ENCODE data around the gene MACROH2A2.
A peak's percentile ranks its signal among the peaks of the same experiment; 100 is the strongest.

MACROH2A2 gene

DNA sequence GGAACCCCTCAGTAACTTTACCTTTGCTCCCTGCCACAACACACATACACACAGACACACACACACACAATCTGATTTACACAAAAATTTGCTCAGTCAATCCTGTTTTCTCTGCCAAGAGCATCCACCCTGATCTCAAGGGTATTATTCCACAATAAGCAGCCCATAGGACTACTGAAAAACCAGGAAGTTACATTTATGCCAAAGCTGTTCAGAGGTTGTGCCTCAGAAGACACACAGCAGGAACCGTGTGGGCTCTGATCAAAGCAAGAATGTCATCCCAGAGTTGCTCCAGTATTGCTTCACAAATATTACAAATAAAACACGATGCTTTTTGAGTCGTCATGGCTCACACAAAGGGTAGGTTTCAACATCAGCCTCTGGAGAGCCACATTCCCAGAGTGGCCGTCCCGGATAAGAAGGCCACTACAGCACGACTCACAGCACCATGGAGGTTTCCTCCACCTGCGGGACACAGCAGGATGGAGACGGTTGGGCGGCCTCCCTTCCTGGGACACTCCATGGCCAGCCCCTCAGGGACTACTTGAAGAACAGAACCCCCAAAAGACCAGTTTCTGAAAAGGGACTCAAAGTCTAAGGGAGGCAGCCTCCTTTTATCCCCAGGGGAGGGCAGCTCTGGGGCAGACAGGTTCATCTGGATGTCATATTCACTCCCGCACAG lies 78.4 kb downstream of the MACROH2A2 start:
- DNase-seq (ENCODE audit: low spot score) = no peak

DNA sequence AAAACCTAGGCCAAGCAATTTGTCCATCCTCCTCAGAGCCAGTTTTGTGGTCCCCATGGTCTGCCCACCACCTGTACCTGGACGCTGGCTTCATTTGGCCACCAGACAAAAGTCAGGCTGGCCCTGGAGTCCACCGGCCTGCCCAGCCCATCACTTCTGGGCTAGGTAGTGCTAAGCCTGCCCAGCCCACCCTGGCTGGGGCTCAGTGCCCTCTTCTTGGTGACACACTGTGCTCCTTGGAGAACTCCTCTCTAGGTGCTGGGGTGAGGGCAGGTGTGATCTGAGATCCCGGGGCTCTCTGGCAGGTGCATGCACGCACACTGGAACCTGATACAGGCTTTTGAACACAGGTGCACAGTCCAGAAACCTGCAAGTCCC lies 78.9 kb downstream of the MACROH2A2 start:
- no peak for DNase-seq (ENCODE audit: low spot score)

DNA sequence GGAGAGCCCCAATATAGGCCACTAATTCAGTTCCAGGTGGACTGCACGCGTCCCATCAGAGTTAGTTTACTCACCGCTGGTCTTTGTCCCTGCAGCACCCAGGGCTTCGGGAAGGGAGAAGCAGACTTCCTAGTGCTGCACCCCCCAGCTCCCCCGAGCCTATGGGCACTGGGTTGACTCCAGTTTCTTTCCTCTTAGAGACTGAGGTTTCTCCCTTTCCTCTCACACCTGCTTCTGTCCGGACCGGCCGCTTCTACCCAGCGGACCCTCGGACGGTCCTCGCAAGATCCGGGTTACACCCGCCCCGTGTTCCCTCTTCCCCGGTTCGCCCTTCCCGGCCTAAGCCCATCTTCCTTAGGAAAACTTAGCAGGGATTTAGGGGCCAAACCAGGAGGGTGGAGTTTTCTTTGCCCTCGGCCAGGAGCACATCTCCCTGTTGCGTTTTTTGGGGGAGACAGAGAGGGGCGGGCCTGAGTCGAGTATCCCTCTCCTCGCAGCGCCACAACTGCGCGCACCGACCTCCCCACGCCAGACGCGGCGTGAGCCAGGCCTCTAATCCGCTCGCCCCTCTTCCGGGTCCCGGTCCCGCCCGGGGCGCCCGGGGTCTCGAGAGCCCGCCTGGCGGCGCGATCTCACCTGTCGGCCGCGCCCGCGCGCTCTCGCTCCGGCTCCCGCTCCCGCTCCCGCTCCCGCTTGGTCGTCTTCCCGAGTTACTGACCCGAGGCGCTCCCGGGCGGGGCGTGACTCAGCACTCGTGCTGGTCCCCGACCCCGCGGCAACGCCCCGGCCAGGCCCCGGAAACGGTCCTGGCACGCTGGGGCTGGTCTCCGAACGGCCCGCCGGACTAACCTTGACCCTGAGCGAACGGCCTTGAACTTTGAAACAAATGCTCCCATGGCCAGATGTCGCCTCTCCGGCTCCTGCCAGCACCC lies 79.7 kb downstream of the MACROH2A2 start, which contains the start of gene AIFM2:
AIFM2 (minus strand) TSS at position 728 of the 932 bp plus-strand sequence. CDS start 8,741 bp downstream, outside the sequence.
- DNase-seq (ENCODE audit: low spot score) = peak; percentile 65

DNA sequence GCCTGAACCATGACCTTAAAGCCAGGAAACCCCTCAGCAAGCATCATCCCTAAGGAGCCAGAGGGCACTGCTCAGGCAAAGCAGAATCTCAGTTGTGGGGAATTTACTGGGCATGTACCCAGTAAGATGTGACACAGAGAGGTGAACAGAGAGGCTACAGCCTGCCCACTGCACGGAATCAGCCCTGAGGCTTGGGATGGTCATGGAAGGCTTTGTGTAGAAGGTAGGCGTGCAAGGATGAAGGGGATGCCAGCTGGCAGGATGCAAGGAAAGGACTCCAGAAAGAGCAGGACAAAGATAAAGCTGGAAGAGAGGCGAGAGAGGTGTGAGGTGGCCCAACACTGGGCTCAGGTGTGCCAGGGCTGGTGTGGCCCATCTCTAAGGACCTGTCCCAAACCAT lies 82.4 kb downstream of the MACROH2A2 start:
- DNase-seq (ENCODE audit: low spot score) = no peak

DNA sequence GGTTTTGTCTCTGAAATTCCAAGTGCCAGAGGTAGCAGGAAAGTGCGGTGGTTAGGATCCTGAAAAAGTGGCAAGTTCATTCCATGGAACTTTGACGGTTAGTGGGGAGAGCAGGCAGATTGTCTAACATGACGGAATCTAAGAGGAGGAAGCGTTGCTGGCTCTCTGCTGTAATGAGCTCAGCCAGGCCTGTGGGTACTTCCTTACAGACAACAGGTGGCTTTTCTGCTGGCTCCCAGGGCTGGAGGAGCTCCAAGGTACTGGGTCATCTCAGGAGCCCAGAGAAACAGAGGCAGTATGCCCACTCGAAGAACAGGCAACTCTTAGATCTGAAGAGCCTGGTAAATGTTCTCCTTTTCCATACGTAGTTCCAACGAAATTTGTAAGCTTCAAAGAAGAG lies 83.0 kb downstream of the MACROH2A2 start:
- DNase-seq (ENCODE audit: low spot score) = no peak

DNA sequence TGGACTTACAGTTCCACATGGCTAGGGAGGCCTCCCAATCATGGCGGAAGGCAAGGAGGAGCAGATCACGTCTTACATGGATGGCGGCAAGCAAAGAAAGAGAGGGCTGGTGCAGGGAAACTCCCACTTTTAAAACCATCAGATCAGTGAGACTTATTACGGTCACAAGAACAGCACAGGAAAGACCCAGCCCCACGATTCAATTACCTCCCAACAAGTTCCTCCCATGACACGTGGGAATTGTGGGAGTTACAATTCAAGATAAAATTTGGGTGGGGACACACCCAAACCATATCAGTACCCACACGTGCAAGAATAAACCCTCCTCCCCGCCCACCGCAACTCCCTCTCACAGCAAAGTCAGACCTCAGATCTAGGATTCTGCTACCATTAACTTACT lies 84.5 kb downstream of the MACROH2A2 start:
- DNase-seq (ENCODE audit: low spot score) = peak; percentile 54

DNA sequence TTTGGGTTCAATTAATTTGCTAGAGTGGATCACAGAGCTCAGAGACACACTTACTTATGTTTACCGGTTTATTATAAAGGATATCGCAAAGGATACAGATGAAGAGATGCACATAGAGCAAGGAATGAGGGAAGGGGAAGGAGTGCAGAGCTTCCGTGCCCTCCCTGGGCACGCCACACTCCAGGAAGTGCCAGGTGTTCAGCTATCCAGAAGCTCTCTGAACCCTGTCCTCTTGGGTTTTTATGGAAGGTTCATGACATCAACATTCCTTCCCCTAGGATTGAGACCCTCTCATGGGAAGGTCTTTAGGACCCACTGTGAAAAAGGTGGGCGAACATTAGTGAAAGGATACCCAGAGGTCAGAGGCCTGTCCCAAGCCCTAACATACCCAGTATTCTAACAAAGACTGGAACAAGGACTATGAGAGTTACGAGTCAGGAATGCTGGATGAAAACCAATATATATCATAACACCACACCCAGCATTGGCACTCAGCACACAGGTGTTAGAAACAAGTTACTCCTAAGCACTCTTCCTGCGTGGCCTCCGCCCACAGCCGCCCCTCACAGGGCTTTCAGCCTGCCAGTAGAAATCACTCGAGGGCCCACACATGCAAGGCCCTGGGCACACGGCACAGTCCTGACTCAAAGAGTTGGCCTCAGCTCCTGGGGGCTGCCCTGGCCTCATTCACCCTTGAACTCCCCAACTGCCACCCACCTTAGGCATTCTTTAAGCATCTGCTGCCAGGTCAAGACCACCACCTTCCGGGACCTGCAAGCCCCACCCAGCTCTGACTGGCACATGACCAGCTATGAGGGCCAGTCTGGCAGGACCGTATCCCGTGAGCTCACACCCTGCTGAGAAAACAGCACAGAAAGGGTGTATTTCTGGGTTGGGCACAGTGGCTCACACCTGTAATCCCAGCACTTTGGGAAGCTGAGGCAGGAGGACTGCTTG lies 85.6 kb downstream of the MACROH2A2 start:
- no peak for DNase-seq (ENCODE audit: low spot score)

DNA sequence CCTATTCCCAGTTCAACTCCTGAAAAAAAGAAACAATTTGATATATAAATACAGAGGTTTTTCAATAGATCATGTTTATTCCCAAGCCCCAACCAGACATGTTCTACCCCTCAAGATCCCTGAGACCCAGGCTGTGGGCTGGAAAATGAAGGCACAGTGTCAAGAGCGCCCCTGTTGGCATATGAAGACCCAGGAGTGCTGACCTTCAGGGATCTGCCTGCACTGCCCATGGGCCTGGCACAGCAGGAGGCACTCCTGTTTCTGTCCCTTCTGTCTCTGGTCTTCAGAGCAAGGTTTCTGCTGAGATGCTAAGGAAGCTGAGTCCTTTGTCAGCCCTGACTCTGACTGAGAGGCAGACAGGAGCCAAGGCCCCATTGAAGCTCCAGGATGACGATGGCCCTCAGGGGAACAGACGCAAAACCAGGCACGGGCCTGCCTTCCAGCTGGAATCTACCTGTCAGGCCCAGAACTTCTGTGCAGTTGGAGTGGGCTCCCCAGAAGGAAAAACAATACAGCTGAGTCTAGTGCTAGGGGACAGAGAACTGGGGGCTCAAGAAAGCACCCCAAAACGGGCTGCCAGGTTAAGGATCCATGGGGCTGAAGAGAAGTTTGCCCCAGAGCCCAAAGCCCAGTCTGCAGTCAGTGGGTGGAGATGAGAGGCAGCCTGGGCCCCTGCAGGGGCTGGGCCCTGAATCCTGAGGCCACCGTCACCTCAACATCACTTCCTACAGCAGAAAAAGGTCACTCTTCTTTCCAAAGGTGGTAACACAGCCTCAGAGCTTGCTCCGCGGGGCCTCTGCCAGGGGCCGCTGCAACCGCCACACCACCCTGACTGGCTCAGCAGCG lies 86.7 kb downstream of the MACROH2A2 start:
- no peak for DNase-seq (ENCODE audit: low spot score)

DNA sequence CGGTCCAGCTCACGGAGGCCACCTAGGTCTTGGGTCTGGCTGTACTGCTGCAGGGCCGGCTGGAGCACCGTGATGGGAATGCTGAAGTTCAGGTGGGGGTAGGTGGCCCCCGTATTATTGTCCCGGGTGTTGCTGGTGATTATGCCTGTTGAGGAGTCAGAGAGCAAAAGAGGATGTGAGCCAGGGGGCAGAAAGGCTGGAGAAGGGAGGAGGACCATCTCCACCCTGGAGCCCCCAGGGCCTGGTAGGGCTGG lies 87.3 kb downstream of the MACROH2A2 start:
- no peak for DNase-seq (ENCODE audit: low spot score)

DNA sequence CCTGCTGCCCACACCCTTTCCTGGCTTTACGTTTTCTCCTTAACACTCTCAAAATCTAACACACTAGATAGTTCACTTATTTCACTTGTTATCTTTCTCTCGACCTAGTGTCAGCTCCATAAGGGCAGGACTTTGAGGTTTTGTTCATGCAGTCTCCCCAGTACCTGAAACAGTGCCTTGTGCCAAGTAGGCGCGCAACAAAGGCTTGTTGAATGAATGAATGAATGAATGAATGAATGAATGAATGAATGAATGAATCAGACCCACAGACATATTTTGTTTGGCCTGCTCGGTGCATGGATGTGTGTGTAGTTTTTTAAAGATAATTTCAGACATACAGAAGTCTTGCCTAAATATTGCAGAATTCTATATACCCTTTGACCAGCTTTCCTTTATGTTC lies 87.7 kb downstream of the MACROH2A2 start:
- no peak for DNase-seq (ENCODE audit: low spot score)

DNA sequence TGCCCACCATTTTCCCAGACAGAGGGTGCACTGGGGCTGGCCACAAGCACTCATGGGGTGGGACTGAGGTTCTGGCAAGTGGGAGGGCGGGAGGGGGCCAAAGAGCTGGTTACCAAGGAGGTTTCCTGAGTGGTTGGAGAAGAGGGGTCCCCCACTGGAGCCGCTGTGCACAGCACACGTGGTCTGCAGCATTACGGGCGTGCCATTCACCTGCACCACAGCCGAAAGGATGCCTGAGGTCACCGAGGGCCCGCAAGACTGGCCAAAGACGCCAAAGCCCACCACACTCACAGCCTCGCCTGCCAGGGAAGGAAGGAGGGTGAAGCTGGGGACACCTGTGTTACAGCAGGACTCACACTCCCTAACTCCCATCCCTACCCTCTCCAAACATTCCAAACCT lies 89.9 kb downstream of the MACROH2A2 start:
- DNase-seq (ENCODE audit: low spot score) = no peak

DNA sequence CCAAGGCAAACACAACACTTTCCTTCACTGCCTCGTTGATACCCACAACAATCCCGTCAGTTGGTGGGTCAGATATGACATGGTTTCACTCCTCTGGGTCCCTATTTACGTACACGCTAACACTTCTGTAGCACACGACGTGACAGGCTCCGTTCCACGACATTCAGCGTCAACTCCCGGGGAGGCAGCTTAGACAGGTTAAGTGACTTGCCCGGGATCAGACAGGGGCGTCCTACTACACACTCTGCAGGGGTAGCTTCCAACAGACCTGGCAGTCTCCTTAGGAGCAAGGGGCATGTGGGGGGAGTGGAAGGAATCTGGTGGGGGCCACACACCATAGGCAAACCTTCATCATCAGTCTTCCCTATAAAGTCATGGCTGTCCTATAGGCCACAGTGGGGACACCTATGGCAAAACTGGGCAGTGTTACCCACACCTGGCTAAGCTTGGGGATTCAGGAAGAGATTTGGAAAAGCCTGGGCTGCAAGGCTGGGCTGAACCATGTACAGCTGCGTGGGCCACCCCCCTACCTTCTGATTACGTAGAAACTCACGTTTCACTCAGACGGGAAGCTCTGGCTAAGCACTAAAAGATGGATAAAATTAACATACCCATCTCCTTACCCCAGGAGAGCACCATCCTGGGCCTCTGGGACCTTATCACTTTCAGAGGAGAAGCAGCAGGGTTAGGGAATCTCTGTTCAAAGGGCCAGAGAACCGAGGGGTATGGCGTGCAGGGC lies 91.9 kb downstream of the MACROH2A2 start:
- DNase-seq (ENCODE audit: low spot score) = no peak

DNA sequence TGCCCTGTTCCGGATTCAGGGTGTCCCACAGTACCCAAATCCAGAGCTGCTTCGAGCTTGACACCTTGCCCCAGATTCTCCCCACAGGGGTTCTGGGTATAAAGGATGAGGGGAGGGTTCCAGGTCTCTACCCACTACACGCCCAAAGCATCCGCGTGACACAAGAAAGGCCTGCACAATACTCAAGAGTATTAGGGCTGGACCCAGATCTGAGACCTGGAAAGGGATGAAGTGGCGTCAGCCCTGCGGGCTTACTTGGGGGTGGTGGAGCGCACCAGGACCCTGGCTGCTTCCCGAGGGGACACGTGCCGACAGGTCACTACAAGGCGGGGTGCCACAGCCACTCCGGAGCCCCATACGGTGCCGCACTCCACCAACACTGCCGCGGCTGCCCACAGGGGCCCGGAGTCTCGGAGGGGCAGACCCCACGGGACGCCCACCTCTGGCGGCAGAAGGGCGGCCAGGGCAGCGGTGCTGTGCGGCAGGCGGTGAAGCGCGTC lies 92.6 kb downstream of the MACROH2A2 start:
- no peak for DNase-seq (ENCODE audit: low spot score)

DNA sequence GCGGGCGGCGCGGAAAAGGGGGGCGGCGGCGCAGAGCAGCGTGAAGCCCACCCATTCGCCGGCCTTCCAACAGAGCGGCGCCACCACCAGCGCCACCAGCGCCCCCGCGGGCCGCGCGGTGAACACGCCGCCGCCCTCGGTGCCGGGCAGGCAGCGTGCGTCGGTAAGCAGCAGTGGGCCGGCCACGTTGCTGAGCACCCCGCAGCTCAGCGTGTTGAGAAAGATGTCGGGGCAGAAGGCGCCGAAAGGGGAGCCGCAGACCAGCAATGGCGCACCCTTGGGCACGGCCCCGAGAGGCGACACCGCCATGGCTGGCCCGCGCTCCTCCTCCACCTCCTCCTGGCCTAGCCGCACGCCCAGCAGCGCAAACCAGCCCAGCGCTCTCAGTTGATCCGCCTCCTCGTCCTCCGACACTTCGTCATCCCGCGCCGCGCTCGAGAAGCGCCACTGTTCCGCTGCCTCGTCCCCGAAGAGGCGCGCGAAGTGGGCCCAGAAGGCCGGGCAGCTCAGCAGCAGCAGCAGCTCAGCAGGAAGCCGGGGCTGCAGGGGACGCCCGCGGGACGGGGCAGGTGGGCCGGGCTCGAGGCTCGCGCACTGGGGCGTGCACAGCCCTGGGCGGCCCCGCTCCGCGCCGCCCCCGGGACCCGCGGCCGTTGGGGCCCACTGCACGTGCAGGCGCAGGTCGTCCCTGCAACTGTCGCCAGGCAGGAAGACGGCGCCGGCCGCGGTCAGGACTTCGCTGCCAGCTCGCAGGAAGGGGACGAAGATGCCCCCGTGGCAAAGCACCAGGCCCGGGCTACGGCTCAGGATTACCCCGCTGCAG lies 93.2 kb downstream of the MACROH2A2 start:
- DNase-seq (ENCODE audit: low spot score) = peak; percentile 52

DNA sequence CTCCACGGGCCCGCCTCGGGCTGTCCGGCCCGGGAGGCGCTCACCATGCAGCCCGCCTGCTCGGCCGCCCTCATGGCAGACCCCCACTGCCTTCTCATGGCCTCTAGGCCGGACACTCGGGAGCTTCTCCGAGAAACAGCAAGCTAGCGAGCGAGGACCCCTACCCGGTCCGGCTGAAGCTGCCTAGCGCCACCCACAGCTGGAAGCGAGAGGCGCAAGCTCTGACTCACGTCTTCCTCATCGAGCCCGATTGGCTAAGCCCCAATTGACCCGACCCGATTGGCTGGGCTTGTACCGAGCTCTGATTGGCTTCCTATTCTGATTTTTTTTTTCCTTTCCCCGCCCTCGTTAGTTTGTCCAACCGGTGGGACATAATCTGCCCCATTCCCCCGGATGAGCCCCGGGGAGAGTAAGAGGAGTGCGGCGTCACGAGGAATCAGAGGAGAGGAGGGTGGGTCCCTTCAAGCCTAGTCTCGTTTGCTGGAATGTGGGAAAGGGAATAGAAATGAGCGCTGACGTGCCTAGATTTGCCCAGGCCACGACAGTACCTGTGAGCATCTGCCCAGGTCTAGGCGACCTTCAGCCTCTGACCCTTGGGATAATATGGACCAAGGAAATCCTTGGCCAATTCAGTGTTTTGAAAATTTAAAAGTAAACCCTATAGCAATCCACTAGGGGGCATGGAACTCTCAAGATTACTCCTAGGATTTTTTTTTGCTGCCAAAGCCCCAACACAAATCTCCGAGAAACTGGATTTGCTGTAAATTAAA lies 94.0 kb downstream of the MACROH2A2 start, which contains the start of gene TYSND1:
TYSND1 (minus strand) TSS at position 212 of the 770 bp plus-strand sequence; CDS start at position 98, 114 bp downstream.
- peak; percentile 93 for DNase-seq (ENCODE audit: low spot score)

DNA sequence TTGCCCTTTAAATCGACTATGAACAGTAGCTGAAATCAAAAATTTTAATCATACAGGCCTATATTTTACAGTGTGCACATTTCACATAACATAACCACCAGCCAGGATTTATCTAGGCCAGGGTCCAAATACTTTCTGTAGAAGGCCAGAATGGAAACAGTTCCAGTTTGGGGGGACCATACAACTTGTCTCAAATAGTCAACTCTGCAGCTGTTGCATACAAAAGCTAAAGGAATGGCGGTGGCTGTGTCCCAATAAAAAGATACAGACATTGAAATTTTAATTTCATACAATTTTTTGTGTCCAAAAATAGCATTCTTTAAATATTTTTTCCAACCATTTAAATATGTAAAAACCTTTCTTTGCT lies 94.6 kb downstream of the MACROH2A2 start:
- no peak for DNase-seq (ENCODE audit: low spot score)

DNA sequence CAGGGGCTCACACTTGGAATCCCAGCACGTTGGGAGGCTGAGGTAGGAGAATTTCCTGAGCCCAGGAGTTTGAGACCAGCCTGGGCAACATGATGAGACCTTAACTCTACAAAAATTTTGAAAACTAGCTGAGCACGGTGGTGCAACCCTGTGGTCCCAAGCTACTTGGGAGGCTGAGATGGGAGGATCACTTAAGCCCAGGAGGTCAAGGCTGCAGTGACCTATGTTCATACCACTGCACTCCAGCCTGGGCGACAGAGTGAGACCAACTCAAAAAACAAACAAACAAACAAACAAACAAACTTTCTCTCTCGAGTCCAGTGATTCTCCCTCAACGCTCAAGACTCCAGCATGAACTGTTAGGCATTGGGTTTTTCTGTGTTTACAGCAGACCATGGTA lies 95.9 kb downstream of the MACROH2A2 start:
- DNase-seq (ENCODE audit: low spot score) = no peak

DNA sequence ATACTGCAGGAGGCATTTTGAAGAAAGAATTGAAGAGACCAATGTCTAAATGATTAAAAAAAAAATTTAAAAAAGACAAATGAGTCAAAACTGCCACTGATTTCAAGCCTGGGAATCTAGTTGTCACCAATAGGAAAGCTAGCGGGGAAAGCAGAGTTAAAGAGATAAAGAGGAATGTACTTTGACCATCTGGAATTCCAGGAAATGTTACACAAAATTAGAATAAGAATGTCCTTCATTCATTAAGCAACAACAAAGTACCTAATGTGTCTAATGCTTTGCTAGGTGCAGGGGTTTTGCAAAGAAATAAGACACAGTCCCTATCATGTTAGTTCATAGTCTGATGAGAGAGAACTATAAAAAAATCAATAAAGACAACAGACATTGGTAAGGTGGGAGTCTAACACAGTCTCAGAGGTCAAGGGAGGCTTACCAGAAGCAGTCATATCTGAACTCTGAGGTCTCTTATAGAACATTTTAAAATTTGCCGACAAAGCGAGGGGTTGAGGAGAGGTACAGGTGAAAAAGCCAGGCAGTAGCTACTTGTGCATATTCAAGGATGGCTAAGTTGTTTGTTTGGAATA lies 102.7 kb downstream of the MACROH2A2 start:
- no peak for DNase-seq (ENCODE audit: low spot score)
